Osteoblast (primary cell): ENCODE data around the gene FHIT. TPM values are rescaled to one million over a fixed set of nuclear protein-coding genes. Genes with fewer than 3 reads are reported as not detected.

Source experiments
- DNase-seq: peaks from one replicate; pipeline ENCODE4 v3.0.0; 2011; ENCODE audit warnings: low spot score, mixed read lengths; ENCODE audit not compliant: insufficient read length; ENCODE audit errors: missing footprints
- H2AFZ ChIP-seq: 2 replicates; pipeline ENCODE4 v1.6.0; 2011; ENCODE audit warnings: mild to moderate bottlenecking, low read length
- H3K27ac ChIP-seq: 2 replicates; pipeline ENCODE4 v1.5.1; 2011; ENCODE audit warnings: mild to moderate bottlenecking, low read depth, low read length, moderate library complexity
- H3K27me3 ChIP-seq: 2 replicates; pipeline ENCODE4 v1.6.0; 2012; ENCODE audit warnings: mild to moderate bottlenecking, control low read depth, inconsistent platforms, low read length, moderate library complexity; ENCODE audit not compliant: insufficient read depth
- H3K36me3 ChIP-seq: 2 replicates; pipeline ENCODE4 v1.5.1; 2011; ENCODE audit warnings: mild to moderate bottlenecking, low read length, control low read depth, moderate library complexity; ENCODE audit not compliant: insufficient read depth
- H3K4me1 ChIP-seq: 2 replicates; pipeline ENCODE4 v1.5.1; 2011; ENCODE audit warnings: mild to moderate bottlenecking, low read length, control low read depth, moderate library complexity; ENCODE audit not compliant: insufficient read depth
- H3K4me2 ChIP-seq: 2 replicates; pipeline ENCODE4 v1.6.0; 2011; ENCODE audit warnings: mild to moderate bottlenecking, low read length; ENCODE audit not compliant: insufficient read depth
- H3K4me3 ChIP-seq: fragments of 200-600 bp; sonication (generic); 3 replicates; pipeline ENCODE4 v1.5.1; 2012; ENCODE audit warnings: mild to moderate bottlenecking, low read length, inconsistent platforms; ENCODE audit not compliant: insufficient read depth
- H3K79me2 ChIP-seq: 2 replicates; pipeline ENCODE4 v1.6.0; 2012; ENCODE audit warnings: mild to moderate bottlenecking, low read length, control low read depth, inconsistent platforms; ENCODE audit not compliant: insufficient read depth
- H3K9me3 ChIP-seq: 2 replicates; pipeline ENCODE4 v1.5.1; 2011; ENCODE audit warnings: low read depth, low read length, control low read depth
- H4K20me1 ChIP-seq: 2 replicates; pipeline ENCODE4 v1.6.0; 2012; ENCODE audit warnings: mild to moderate bottlenecking, low read length, control low read depth; ENCODE audit not compliant: insufficient read depth
- total RNA-seq: library from RNA; depleted of rRNA; stranded (reverse); fragments of >200 nt; gene quantifications from 2 replicates; pipeline ENCODE4 v1.2.3, GENCODE V29; 2012
- TF ChIP-seq, protein P1 (sequence below): IDR thresholded peaks from 2 replicates; pipeline ENCODE4 v1.5.1; 2011; ENCODE audit warnings: mild to moderate bottlenecking, low read depth, low read length, moderate library complexity; ENCODE audit errors: extremely low read depth

Gene FHIT
- total RNA-seq, 1 donor, result 3.3 TPM

DNA sequence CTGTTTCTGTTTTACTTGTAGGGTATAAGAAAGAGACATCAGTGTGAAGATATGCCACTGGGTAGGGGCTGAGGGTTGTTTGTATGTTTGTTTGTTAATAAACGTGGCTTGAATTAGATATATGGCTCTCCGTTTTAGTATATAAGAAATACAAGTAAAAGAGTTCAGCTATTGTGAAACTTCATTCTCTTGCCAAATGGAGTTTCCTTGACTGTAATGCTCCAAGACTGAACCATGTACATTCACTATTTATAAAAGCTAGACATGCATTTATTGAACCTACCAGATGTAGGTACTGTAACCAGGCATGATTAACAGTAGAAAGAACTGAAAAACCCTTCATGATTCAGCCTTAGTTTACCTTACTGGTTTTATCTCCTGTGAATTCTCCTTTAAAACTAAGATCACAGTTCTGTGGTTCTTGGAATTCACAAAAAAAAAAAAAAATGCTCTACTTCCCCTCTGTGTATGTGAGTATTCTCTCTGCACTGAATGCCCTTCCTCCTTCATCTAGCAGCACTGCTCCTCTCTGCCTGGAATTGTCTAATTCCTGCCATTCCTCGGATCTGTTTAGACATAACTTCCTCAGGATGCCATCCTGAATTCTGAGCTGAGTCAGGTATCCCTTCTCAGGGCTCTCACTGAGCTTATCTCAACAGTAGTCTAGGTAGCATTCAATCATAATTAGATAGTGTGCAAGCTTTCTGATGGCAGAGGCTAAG lies 504.4 kb downstream of the FHIT start:
- H3K4me2 ChIP-seq, result no peak overlapping the region
- no peak overlapping the region for H3K27ac ChIP-seq
- H4K20me1 ChIP-seq, result no peaks in the 10 kb centered on the region
- TF ChIP-seq, protein P1, sequence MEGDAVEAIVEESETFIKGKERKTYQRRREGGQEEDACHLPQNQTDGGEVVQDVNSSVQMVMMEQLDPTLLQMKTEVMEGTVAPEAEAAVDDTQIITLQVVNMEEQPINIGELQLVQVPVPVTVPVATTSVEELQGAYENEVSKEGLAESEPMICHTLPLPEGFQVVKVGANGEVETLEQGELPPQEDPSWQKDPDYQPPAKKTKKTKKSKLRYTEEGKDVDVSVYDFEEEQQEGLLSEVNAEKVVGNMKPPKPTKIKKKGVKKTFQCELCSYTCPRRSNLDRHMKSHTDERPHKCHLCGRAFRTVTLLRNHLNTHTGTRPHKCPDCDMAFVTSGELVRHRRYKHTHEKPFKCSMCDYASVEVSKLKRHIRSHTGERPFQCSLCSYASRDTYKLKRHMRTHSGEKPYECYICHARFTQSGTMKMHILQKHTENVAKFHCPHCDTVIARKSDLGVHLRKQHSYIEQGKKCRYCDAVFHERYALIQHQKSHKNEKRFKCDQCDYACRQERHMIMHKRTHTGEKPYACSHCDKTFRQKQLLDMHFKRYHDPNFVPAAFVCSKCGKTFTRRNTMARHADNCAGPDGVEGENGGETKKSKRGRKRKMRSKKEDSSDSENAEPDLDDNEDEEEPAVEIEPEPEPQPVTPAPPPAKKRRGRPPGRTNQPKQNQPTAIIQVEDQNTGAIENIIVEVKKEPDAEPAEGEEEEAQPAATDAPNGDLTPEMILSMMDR, result no peak
- no peak for DNase-seq
- no peaks in the 10 kb centered on the region for H3K36me3 ChIP-seq
- no peaks in the 10 kb centered on the region for H3K9me3 ChIP-seq
- H3K4me3 ChIP-seq, result no peak overlapping the region
- no peaks in the 10 kb centered on the region for H3K27me3 ChIP-seq
- no peak overlapping the region for H2AFZ ChIP-seq
- H3K4me1 ChIP-seq, result peaks cover 21% of the 10 kb centered on the region
- no peaks in the 10 kb centered on the region for H3K79me2 ChIP-seq

DNA sequence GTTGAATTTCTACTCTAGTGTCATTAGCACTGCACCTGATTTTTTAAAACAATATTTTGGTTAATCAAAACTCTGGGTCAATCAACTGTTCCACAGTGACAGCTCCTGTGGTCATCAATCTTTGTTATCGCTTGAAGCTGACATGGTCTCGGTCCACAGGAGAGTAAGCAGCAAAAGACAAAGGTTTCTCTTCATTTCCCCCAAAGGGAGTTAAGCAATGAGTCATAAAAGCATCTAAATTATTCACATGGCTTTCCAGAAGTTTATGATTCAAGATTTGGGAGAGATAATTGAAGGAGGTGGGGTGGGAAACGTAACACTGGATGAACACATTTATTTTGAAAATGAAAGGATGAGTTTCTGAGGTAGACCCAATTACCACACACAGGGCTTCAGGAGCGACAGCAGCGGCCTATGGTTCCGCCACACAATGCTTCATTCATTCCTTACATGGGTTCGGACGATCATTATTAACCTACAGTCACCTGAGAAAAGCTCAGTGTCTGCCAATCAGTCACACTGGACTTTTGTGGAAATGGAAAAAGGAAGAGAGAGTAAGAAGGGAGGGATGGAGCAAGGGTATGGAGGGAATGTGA lies 505.1 kb downstream of the FHIT start:
- Histone ChIP-seq H3K79me2 (no peaks in the 10 kb centered on the region), H3K9me3 (no peaks in the 10 kb centered on the region), H3K36me3 (no peaks in the 10 kb centered on the region), H3K4me2 (no peak overlapping the region), H3K27ac (no peak overlapping the region), H4K20me1 (no peaks in the 10 kb centered on the region), H2AFZ (no peak overlapping the region), H3K27me3 (no peaks in the 10 kb centered on the region), H3K4me1 (peaks cover 22% of the 10 kb centered on the region), H3K4me3 (no peak overlapping the region)
- TF ChIP-seq, protein P1, result no peak
- no peak for DNase-seq

DNA sequence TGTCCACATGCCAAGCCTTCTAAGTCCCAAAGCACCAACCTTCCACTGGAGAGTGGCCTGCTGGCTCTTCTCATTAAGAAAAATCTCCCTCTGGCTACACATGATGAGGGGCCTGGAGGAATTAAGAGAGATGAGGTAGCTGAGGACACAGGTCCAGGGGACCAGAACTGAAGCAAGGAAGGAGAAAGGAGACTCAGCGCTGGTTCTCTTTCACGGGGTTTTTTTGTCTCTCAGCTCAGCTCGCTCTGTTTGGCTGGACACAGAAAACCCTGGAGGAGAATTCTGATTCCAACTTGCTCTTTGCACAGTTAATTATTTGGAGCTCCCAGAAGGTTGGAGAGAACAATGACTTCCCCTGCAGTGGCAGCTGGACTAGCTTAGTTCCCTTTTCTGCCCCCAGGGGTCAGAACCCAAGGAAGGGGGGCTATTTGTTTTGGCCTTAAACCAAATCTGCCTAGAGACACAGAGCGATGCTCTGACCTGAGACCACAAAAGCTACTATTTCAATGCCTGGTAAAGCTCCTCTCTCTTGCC lies 507.6 kb downstream of the FHIT start:
- Histone ChIP-seq H3K79me2 (no peaks in the 10 kb centered on the region), H3K9me3 (no peaks in the 10 kb centered on the region), H3K36me3 (no peaks in the 10 kb centered on the region), H4K20me1 (no peaks in the 10 kb centered on the region), H3K27ac (no peak overlapping the region), H3K4me1 (peaks cover 22% of the 10 kb centered on the region), H3K27me3 (no peaks in the 10 kb centered on the region), H2AFZ (peak overlapping the region; percentile 64), H3K4me3 (no peak overlapping the region), H3K4me2 (no peak overlapping the region)
- TF ChIP-seq, protein P1, result no peak
- peak; percentile 34 for DNase-seq

DNA sequence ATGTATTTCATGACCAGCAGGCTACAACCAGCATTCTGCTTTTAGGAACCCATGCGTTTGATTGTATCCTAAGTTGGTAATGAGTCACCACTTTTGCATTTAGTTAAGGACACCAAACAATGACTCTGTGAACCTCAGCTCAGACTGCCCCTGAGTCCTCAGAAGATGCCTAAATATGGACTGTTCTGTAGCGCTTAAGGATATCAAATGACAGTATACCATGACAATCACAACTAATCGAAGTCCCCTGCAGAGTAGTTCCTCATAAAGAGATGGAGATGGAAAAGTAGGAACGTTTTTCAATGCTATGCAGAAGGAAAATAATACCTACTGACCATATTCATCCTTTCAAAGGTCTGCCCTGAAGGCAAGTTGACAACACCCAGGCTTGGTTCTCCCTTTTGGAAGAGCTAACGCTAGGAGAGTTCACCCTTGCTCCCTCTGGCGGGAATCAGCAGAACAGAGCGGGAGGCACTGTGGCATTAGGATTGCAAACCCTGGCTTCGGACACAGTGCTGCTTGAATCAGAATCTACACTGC lies 508.6 kb downstream of the FHIT start:
- peak; percentile 44 for DNase-seq
- Histone ChIP-seq H3K4me1 (peaks cover 22% of the 10 kb centered on the region), H3K36me3 (no peaks in the 10 kb centered on the region), H3K27ac (no peak overlapping the region), H3K27me3 (no peaks in the 10 kb centered on the region), H3K4me3 (no peak overlapping the region), H3K79me2 (no peaks in the 10 kb centered on the region), H3K4me2 (peak overlapping the region; percentile 3), H4K20me1 (no peaks in the 10 kb centered on the region), H2AFZ (no peak overlapping the region), H3K9me3 (no peaks in the 10 kb centered on the region)
- TF ChIP-seq, protein P1, result peak; percentile 40
